GM19328 (cell line): ENCODE measurements around the gene PHLDB1.

Source experiments
- ATAC-seq: cut with Tn5 transposase; IDR thresholded peaks from one replicate; pipeline ENCODE4 v1.9.1; 2021; ENCODE audit warnings: mild to moderate bottlenecking, moderate library complexity; ENCODE audit not compliant: unreplicated experiment

The PHLDB1 gene

GRCh38 chr11:118636569-118637290 lies 29.3 kb downstream of the PHLDB1 start:
- ATAC-seq = no peak

- ATAC-seq = no peak
Observed at GRCh38 chr11:118638726-118639125, 31.3 kb downstream of the PHLDB1 start.

- ATAC-seq = no peak
Observed at GRCh38 chr11:118639899-118640298, 32.5 kb downstream of the PHLDB1 start.

- no peak for ATAC-seq
Observed at GRCh38 chr11:118640332-118641154, 33.1 kb downstream of the PHLDB1 start.

GRCh38 chr11:118641397-118642019 lies 34.1 kb downstream of the PHLDB1 start:
- no peak for ATAC-seq

GRCh38 chr11:118643142-118643994 lies 36.0 kb downstream of the PHLDB1 start:
- no peak for ATAC-seq

- ATAC-seq = no peak
Observed at GRCh38 chr11:118643995-118644345, 36.6 kb downstream of the PHLDB1 start.

GRCh38 chr11:118644496-118644895 lies 37.1 kb downstream of the PHLDB1 start:
- ATAC-seq = no peak

- no peak for ATAC-seq
Observed at GRCh38 chr11:118645066-118645715, 37.8 kb downstream of the PHLDB1 start.

GRCh38 chr11:118646393-118646792 lies 39.0 kb downstream of the PHLDB1 start:
- no peak for ATAC-seq

- no peak for ATAC-seq
Observed at GRCh38 chr11:118648291-118648690, 40.9 kb downstream of the PHLDB1 start.

- ATAC-seq = no peak
Observed at GRCh38 chr11:118649941-118650340, 42.5 kb downstream of the PHLDB1 start.

- no peak for ATAC-seq
Observed at GRCh38 chr11:118650366-118650765, 43.0 kb downstream of the PHLDB1 start.

GRCh38 chr11:118651820-118652219 lies 44.4 kb downstream of the PHLDB1 start:
- ATAC-seq = no peak

GRCh38 chr11:118652681-118653181 lies 45.3 kb downstream of the PHLDB1 start:
- no peak for ATAC-seq

GRCh38 chr11:118653684-118654390 lies 46.4 kb downstream of the PHLDB1 start:
- no peak for ATAC-seq

- no peak for ATAC-seq
Observed at GRCh38 chr11:118655486-118656190, 48.2 kb downstream of the PHLDB1 start.

GRCh38 chr11:118656563-118657165 lies 49.2 kb downstream of the PHLDB1 start:
- ATAC-seq = no peak

GRCh38 chr11:118657238-118657637 lies 49.8 kb downstream of the PHLDB1 start:
- no peak for ATAC-seq
